Stimulated activated memory B cell treated with anti-CD40 and anti-IgM and Interleukin-4, amounts not matched to agents 10 μg/mL and 1 μg/mL and 100 μg/mL, for 72 hours (primary cell): ENCODE data around the gene BOLA1.
"Not testable (repeated sequence)": the region's sequence is repeated elsewhere in the genome, so short reads cannot be mapped to it uniquely, and the experiment has no call there.

Experiments used
- ATAC-seq: fragments of 150-1000 bp; cut with Tn5 transposase; 2 replicates; pipeline ENCODE4 v1.10.0; 2021
- H3K27ac Mint-ChIP-seq: one replicate; pipeline ENCODE4 v1.8.0; 2022; ENCODE audit warnings: mild to moderate bottlenecking, mixed read lengths
- H3K27me3 Mint-ChIP-seq: one replicate; pipeline ENCODE4 v1.8.0; 2022; ENCODE audit warnings: mixed read lengths
- H3K36me3 Mint-ChIP-seq: one replicate; pipeline ENCODE4 v1.8.0; 2022; ENCODE audit warnings: mixed read lengths
- H3K4me1 Mint-ChIP-seq: one replicate; pipeline ENCODE4 v1.8.0; 2022; ENCODE audit warnings: mixed read lengths
- H3K4me3 Mint-ChIP-seq: one replicate; pipeline ENCODE4 v1.8.0; 2022; ENCODE audit warnings: mild to moderate bottlenecking, moderate library complexity, mixed read lengths
- H3K9me3 Mint-ChIP-seq: one replicate; pipeline ENCODE4 v1.8.0; 2022; ENCODE audit warnings: mixed read lengths

Gene BOLA1

GRCh38 chr1:149899460-149900284 is at the start of gene BOLA1:
Gene BOLA1, plus strand, starts transcription at chr1:149899568. Its CDS starts 492 bp downstream, at chr1:149900060.
- H3K4me1 Mint-ChIP-seq: peaks cover 14% of the 10 kb centered on the region
- peak within 1 kb of the TSS; percentile 72 for H3K27ac Mint-ChIP-seq
- H3K36me3 Mint-ChIP-seq: peaks cover 5% of the 10 kb centered on the region
- ATAC-seq: peak; percentile 99
- H3K4me3 Mint-ChIP-seq: peak within 1 kb of the TSS; percentile 81
- no peaks in the 10 kb centered on the region for H3K9me3 Mint-ChIP-seq
- H3K27me3 Mint-ChIP-seq: no peaks in the 10 kb centered on the region

GRCh38 chr1:149849947-149850360 is 49.4 kb upstream of the BOLA1 start:
- Mint-ChIP-seq H3K36me3 (peaks cover 36% of the 10 kb centered on the region), H3K4me1 (peaks cover 43% of the 10 kb centered on the region), H3K9me3 (no peaks in the 10 kb centered on the region), H3K27me3 (no peaks in the 10 kb centered on the region), H3K4me3 (peak overlapping the region; percentile 87), H3K27ac (peak overlapping the region; percentile 90)
- no peak for ATAC-seq

GRCh38 chr1:149850732-149851345 is 48.5 kb upstream of the BOLA1 start:
- not testable (repeated sequence) for H3K9me3 Mint-ChIP-seq, H3K4me3 Mint-ChIP-seq

GRCh38 chr1:149851585-149852213 is 47.7 kb upstream of the BOLA1 start:
- peaks cover 19% of the 10 kb centered on the region for H3K36me3 Mint-ChIP-seq
- H3K27me3 Mint-ChIP-seq, H3K9me3 Mint-ChIP-seq, H3K4me3 Mint-ChIP-seq, H3K27ac Mint-ChIP-seq: not testable (repeated sequence)
- ATAC-seq: peak; percentile 78
- peaks cover 30% of the 10 kb centered on the region for H3K4me1 Mint-ChIP-seq

More at GRCh38 chr1:149850732-149851345, 48.5 kb upstream of the BOLA1 start:
- not testable (repeated sequence) for H3K27me3 Mint-ChIP-seq, H3K27ac Mint-ChIP-seq
- peaks cover 28% of the 10 kb centered on the region for H3K36me3 Mint-ChIP-seq
- ATAC-seq: peak; percentile 86
- peaks cover 34% of the 10 kb centered on the region for H3K4me1 Mint-ChIP-seq

GRCh38 chr1:149852263-149852662 is 47.1 kb upstream of the BOLA1 start:
- not testable (repeated sequence) for H3K9me3 Mint-ChIP-seq, H3K4me3 Mint-ChIP-seq, H3K27ac Mint-ChIP-seq, H3K27me3 Mint-ChIP-seq
- Mint-ChIP-seq H3K36me3 (peaks cover 13% of the 10 kb centered on the region), H3K4me1 (peaks cover 24% of the 10 kb centered on the region)
- ATAC-seq: peak; percentile 53

GRCh38 chr1:149860271-149860670 is 39.1 kb upstream of the BOLA1 start:
- not testable (repeated sequence) for H3K9me3 Mint-ChIP-seq, H3K4me3 Mint-ChIP-seq, H3K27me3 Mint-ChIP-seq, H3K36me3 Mint-ChIP-seq, H3K4me1 Mint-ChIP-seq, H3K27ac Mint-ChIP-seq
- peak; percentile 9 for ATAC-seq

- not testable (repeated sequence) for H3K27me3 Mint-ChIP-seq, H3K4me3 Mint-ChIP-seq, H3K9me3 Mint-ChIP-seq, H3K27ac Mint-ChIP-seq, H3K36me3 Mint-ChIP-seq, H3K4me1 Mint-ChIP-seq
- ATAC-seq: peak; percentile 92
Measured at GRCh38 chr1:149860684-149861496, 38.5 kb upstream of the BOLA1 start.

- H3K27me3 Mint-ChIP-seq, H3K9me3 Mint-ChIP-seq, H3K4me1 Mint-ChIP-seq, H3K27ac Mint-ChIP-seq, H3K4me3 Mint-ChIP-seq, H3K36me3 Mint-ChIP-seq: not testable (repeated sequence)
- peak; percentile 32 for ATAC-seq
Measured at GRCh38 chr1:149861497-149862054, 37.8 kb upstream of the BOLA1 start.

- not testable (repeated sequence) for H3K27ac Mint-ChIP-seq, H3K27me3 Mint-ChIP-seq, H3K36me3 Mint-ChIP-seq, H3K4me1 Mint-ChIP-seq, H3K9me3 Mint-ChIP-seq, H3K4me3 Mint-ChIP-seq, ATAC-seq
Measured at GRCh38 chr1:149866887-149867286, 32.5 kb upstream of the BOLA1 start.

GRCh38 chr1:149873060-149873459 is 26.3 kb upstream of the BOLA1 start:
- not testable (repeated sequence) for ATAC-seq, H3K4me1 Mint-ChIP-seq, H3K4me3 Mint-ChIP-seq, H3K36me3 Mint-ChIP-seq, H3K27me3 Mint-ChIP-seq, H3K9me3 Mint-ChIP-seq, H3K27ac Mint-ChIP-seq

GRCh38 chr1:149877211-149877946 is 22.0 kb upstream of the BOLA1 start:
- Mint-ChIP-seq H3K9me3 (no peaks in the 10 kb centered on the region), H3K36me3 (no peaks in the 10 kb centered on the region), H3K27ac (no peak overlapping the region), H3K27me3 (no peaks in the 10 kb centered on the region), H3K4me1 (peaks cover 11% of the 10 kb centered on the region), H3K4me3 (no peak overlapping the region)
- no peak for ATAC-seq

- Mint-ChIP-seq H3K4me3 (no peak overlapping the region), H3K27ac (no peak overlapping the region), H3K9me3 (no peaks in the 10 kb centered on the region), H3K36me3 (no peaks in the 10 kb centered on the region), H3K4me1 (peaks cover 13% of the 10 kb centered on the region), H3K27me3 (no peaks in the 10 kb centered on the region)
- ATAC-seq: no peak
Measured at GRCh38 chr1:149879556-149879955, 19.8 kb upstream of the BOLA1 start.

GRCh38 chr1:149881876-149882275 is 17.5 kb upstream of the BOLA1 start:
- H3K27ac Mint-ChIP-seq: no peak overlapping the region

GRCh38 chr1:149883598-149884247 is 15.6 kb upstream of the BOLA1 start:
- no peak overlapping the region for H3K27ac Mint-ChIP-seq
- no peaks in the 10 kb centered on the region for H3K36me3 Mint-ChIP-seq
- no peak for ATAC-seq
- H3K4me1 Mint-ChIP-seq: peaks cover 13% of the 10 kb centered on the region
- no peak overlapping the region for H3K4me3 Mint-ChIP-seq
- no peaks in the 10 kb centered on the region for H3K9me3 Mint-ChIP-seq
- H3K27me3 Mint-ChIP-seq: no peaks in the 10 kb centered on the region

More at GRCh38 chr1:149881876-149882275, 17.5 kb upstream of the BOLA1 start:
- no peaks in the 10 kb centered on the region for H3K27me3 Mint-ChIP-seq
- no peak overlapping the region for H3K4me3 Mint-ChIP-seq
- no peaks in the 10 kb centered on the region for H3K36me3 Mint-ChIP-seq
- H3K9me3 Mint-ChIP-seq: no peaks in the 10 kb centered on the region
- peaks cover 13% of the 10 kb centered on the region for H3K4me1 Mint-ChIP-seq
- ATAC-seq: no peak
